GM12864 (cell line): ENCODE results near the gene MCM3AP.

ENCODE experiments used
- DNase-seq: peaks from one replicate; pipeline ENCODE4 v3.0.0-alpha.2; 2011; ENCODE audit warnings: low read depth
- H3K4me3 ChIP-seq: 2 replicates; pipeline ENCODE4 v1.5.1; 2011; ENCODE audit warnings: mild to moderate bottlenecking, low read depth, low read length, control low read depth
- CTCF ChIP-seq: IDR thresholded peaks from 2 replicates; pipeline ENCODE4 v1.5.1; 2011; ENCODE audit warnings: low read depth, mild to moderate bottlenecking, moderate library complexity, low read length, control low read depth, inconsistent platforms; ENCODE audit errors: missing control alignments

Gene MCM3AP

GRCh38 chr21:46319186-46319585 lies 33.8 kb upstream of the MCM3AP start:
- no peak overlapping the region for H3K4me3 ChIP-seq
- no peak for DNase-seq
- TF ChIP-seq CTCF, result no peak

DNA sequence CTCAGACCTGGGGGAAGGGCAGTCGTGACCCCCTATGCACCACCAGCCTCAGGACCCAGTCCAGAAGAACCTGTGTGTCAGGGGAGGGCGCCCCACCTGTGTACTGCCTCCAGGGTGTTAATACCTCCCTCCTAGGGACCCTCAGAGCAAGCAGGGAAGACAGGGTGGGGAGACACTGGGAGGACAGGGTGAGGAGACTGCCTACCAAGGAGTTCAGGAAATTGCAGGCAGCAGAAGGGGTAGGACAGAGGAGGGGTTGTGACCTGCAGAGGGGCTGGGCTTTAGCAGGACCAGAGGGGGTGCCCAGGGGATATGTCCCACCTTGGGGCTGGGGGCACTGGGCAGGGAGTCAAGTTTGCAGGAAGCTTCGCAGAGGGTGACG lies 33.0 kb upstream of the MCM3AP start:
- H3K4me3 ChIP-seq, result no peak overlapping the region
- DNase-seq, result no peak
- TF ChIP-seq CTCF, result no peak

- no peak for TF ChIP-seq CTCF
- DNase-seq, result no peak
- no peak overlapping the region for H3K4me3 ChIP-seq
Measured at GRCh38 chr21:46317710-46318463, 32.5 kb upstream of the MCM3AP start.

DNA sequence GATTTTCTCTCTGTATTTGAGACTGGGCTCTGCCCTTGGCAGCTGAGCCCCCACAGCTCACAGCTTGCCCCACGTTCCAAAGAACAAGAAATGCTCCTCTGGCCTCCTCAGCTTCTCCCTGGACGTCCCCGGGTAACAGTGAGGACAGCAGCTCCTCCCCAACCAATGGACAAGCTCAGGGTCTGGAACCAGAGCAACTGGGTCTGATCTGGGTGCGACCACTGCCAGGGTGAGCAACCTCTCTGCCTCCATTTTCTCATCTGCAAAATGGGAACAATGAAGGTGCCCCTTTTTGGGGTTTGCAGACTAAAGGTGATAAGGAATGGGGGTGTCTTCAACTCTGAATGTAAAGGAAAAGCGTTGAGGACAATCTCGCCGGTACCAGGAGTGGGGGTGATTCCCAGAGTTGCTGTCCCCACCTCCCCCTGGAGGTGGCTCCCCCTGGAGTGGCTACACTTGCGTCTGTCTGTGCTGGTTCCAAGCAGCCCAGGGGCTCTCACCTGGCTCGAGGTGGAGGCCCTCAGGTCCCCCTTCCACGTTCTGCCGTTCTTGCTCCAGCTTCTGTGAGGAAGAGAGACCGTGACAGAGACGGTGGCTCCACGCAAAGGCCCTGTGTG lies 31.4 kb upstream of the MCM3AP start:
- H3K4me3 ChIP-seq, result no peak overlapping the region
- no peak for TF ChIP-seq CTCF
- no peak for DNase-seq

- H3K4me3 ChIP-seq, result no peak overlapping the region
- no peak for DNase-seq
- TF ChIP-seq CTCF, result no peak
Measured at GRCh38 chr21:46314441-46315020, 29.1 kb upstream of the MCM3AP start.

DNA sequence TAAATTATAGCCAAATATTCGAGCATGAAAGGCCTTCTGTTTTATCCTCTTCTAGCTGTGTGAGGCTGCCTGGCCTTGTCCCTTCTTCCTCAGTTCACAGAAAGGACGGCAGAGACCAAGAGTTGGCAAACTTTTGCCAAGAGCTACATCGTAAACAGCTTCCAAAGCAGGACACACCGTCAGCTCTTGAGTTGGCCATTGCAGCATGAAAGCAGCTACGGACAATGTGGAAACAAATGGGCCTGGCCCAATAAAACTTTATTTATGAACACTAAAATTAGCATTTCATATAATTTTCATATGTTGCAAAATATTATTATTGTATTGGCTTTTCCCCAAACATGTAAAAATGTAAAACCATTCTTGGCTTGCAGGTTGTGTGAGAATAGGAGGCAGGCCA lies 27.5 kb upstream of the MCM3AP start:
- no peak for DNase-seq
- TF ChIP-seq CTCF, result no peak
- H3K4me3 ChIP-seq, result no peak overlapping the region
